Measurements from ENCODE around the gene CEP250.

DNA sequence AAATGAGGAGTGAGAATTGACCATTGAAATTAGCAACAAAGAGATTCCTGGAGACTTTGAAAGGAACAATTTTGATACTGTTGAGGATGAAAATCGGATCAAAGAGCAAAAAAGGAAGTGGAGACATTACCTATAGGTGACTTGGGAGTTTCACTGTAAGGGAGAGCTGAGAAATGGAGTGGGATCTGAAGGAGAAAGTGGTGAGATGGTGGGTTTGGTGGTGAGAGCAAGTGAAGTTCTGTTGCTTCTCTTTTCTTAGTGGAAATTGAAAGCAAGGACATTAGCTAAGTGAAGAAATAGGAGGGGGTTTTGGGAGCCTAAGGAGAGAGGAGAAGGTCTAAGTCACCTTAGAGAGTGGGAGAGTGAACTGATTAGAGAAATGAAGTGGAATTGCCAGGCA, 90.7 kb downstream of the CEP250 start:
- TF ChIP-seq, protein P1, sequence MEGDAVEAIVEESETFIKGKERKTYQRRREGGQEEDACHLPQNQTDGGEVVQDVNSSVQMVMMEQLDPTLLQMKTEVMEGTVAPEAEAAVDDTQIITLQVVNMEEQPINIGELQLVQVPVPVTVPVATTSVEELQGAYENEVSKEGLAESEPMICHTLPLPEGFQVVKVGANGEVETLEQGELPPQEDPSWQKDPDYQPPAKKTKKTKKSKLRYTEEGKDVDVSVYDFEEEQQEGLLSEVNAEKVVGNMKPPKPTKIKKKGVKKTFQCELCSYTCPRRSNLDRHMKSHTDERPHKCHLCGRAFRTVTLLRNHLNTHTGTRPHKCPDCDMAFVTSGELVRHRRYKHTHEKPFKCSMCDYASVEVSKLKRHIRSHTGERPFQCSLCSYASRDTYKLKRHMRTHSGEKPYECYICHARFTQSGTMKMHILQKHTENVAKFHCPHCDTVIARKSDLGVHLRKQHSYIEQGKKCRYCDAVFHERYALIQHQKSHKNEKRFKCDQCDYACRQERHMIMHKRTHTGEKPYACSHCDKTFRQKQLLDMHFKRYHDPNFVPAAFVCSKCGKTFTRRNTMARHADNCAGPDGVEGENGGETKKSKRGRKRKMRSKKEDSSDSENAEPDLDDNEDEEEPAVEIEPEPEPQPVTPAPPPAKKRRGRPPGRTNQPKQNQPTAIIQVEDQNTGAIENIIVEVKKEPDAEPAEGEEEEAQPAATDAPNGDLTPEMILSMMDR (conservative IDR thresholded peaks at IDR 0.05 in 1 of 2, IDR thresholded peaks at IDR 0.05 in 1 of 2; ENCODE audit: extremely low read depth in 1 of 2, insufficient read depth in 1 of 2, low read depth in 1 of 2, low read length in 2 of 2) = no peak
- no peak for TF ChIP-seq EZH2 (IDR thresholded peaks at IDR 0.05; ENCODE audit: borderline replicate concordance, low read length)

Data from mammary epithelial cell (primary cell).